EL (cell line): ENCODE data around the gene SLC1A7.

ENCODE experiments used
- DNase-seq: peaks from one replicate; pipeline ENCODE4 v3.0.0-alpha.2; 2016

Gene SLC1A7

DNA sequence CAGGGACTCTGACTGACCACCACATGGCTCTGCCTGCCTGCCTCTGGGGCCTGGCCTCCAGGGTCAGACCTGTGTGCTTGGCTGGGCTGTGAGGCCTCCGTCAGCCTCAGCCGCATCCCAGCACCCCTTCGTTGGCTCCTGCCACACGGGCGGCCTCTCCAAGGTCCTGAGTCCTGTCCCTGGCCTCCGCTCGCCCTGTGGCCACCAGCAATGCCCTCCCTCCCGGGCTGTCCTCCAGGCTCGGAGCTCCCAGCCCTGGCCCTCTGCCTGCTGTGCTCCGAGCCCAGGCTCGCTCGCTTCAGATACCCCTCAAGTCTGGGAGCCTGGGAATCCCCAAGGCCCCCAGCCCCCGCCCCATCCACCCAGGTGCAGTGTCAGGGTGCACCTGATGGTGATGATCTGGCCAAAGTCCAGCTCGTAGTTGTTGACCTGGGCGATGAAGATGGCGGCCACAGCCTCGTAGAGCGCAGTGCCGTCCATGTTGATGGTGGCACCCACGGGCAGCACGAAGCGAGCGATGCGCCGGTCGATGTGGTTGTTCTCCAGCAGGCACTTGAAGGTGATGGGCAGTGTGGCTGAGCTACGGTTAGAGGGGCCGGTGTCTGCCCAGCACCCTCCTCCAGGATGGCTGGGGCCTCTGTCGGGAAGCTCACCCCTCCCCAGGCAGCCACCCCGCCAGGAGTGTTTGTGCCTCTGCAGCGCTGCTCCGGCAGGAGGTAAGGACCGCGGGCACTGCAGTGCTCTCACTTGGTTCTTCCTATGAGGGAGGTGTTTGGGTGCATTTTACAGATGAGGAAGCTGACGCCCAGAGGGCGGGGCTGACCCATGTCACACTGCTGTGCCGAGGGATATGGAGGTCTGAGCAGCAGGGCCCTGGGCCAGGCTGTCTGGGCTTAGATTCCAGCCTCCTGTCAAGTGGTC is 52.0 kb downstream of the SLC1A7 start:
- DNase-seq = no peak

- peak; percentile 71 for DNase-seq
Observed at GRCh38 chr1:53089478-53090226, 52.8 kb downstream of the SLC1A7 start.

- DNase-seq = no peak
Observed at GRCh38 chr1:53088616-53089300, 53.7 kb downstream of the SLC1A7 start.

GRCh38 chr1:53087332-53088285 is 54.8 kb downstream of the SLC1A7 start:
- no peak for DNase-seq

DNA sequence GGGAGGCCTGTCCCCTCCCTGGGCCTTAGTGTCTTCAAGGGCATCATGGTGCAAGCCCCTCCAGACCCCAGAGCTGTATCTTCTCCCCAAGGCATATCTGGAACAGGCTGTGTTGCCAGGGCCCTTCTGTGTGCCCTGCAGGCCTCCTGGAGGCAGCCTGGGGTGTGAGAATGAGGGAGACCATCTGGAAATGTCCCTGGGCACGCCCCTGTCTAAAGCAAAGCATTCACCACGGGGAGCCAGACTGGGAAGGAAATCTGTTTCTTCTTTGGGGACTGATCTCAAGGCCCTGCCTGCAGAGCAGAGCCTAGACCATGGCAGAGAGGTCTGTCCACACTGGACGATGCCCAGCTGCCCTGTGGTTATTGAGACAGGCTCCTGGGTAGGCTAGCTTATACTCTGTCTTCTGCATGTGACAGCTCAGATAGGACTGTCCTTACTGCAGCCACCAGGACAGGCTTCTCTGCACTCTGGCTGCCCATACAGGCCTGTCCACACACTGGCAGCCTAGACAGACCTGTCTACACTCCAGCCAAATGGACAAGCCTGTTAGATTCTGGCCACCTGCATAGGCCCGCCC is 55.9 kb downstream of the SLC1A7 start:
- DNase-seq = no peak

- DNase-seq = no peak
Observed at GRCh38 chr1:53085405-53085804, 57.0 kb downstream of the SLC1A7 start.

- no peak for DNase-seq
Observed at GRCh38 chr1:53084589-53084971, 57.9 kb downstream of the SLC1A7 start.

DNA sequence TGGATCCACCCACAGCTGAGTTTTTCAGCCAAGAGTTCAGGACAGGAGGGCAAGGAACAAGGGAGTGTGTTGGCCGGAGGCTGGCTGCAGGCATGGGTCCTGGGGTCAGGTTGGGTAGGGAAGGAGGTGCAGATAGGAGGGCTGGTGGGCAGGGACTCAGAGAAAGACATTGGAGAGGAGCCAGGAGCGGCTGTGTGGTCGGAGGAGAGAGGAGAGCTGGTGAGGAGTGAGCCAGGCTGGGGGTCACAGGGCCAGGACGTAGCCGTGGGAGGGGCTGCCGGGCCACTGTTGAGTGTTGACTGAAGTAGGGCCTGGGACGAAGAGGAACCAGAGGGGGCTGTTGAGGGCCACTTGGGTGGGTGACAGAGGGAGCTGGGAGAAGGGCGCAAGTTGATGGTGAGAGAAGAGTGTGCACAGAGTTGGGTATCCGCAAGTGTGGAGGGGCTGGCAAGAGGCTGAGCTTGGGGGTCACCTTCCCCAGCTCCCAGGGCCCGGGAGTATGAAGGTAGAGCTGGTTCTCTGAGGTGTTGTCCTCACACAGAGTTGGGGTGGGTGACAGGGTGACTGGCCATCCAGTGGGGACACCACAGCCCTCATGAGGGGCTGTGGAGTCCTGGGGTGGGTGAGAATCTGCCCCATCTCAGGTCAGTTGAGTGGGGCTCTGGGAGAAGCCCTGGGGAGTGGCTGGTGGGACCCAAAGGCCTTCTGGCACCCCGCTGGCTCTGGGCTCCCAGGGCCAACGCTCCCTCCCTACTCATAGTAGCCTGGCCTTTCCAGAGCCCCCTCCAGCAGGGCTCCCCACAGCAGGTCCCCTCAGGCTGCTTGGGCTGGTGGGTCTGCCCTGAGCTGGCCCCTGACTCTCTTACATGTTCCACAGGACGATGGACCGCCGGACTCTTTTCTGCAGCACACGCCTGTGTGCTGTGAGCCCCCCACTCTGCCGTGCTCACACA is 58.5 kb downstream of the SLC1A7 start:
- no peak for DNase-seq

DNA sequence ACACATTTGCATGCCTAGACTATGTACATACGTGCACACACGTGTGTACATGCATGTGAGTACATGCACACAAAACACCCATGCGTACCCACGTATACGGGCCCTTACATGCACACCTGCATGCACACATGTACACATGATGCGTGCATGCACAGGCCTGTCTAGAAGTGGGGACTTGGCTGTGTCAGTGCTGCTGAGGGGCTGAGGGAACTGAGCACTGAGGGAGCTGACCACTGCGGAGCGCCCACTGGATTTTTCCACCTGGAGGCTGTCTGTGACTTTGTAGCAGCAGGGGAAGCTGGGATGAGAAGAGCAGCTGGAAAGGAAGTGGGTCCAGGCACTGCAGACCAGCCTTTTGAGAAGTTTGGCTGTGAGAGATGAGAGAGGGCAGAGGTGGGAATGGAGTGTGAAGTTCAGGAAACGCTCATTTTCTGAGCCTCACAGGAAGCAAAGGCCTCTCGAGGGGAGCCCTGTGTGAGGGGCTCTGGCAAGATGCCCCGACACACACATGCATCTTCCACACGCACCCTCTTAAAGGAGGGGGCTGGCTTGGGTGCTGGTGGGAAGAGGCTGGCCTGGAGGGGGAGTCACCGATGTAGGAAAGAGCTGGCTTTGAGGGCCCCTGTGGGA is 59.5 kb downstream of the SLC1A7 start:
- no peak for DNase-seq

- no peak for DNase-seq
Observed at GRCh38 chr1:53081384-53082066, 60.9 kb downstream of the SLC1A7 start.

DNA sequence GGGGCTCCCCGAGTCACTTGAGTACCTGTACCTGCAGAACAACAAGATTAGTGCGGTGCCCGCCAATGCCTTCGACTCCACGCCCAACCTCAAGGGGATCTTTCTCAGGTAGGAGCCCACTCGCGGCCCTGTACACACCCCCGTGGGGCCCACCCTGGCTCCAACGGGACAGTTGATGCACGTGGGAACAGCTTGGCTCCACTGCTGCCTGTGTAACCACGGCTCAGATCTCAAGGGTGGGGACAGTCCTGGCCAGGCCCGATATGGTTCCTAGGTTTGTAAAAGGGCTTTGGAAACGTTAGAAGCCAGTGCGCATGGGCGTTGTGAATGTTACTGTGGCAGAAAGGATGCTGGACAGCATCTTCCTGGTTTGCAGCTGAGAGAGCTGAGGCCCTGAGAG is 61.7 kb downstream of the SLC1A7 start:
- no peak for DNase-seq

DNA sequence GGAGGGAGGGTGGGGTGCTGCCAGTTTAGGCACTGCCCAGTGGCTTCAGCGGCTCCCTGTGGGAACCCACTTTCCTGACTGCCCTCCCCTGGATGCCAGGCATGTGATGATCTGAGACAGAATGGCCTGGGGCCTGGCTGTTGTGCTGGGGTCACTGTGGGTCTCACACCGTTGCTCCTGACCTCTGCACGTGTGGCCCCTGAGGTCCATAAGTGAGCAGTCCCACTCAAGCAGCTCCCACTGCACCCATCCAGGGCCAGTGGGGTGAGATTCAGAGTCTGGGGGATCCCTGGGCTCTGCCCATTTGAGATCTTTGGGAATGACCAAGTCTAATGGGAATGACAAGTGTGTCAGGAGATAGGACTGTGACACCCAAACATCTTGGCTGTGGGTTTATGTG is 62.4 kb downstream of the SLC1A7 start:
- no peak for DNase-seq

DNA sequence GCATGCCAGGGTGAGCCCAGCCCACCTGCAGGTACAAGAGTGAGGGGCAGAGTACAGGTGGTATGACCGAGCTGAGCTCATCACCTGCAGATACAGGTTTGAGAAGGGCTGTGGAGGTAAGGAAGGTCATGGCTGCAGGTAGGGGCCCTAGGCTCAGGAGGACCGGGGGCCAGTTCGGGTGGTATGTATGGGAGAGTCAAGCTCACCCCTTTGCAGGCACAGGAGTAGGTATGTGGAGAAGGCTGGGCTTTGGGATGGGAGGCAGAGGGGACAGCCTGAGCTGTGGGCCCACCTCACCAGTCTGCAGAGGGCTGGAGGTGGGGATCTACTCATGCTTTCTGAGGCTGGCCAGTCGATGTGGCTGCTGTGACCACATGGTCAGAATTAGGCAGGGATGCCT is 63.2 kb downstream of the SLC1A7 start:
- DNase-seq = no peak

GRCh38 chr1:53078333-53079101 is 63.9 kb downstream of the SLC1A7 start:
- DNase-seq = no peak

GRCh38 chr1:53077599-53077965 is 64.9 kb downstream of the SLC1A7 start:
- no peak for DNase-seq

DNA sequence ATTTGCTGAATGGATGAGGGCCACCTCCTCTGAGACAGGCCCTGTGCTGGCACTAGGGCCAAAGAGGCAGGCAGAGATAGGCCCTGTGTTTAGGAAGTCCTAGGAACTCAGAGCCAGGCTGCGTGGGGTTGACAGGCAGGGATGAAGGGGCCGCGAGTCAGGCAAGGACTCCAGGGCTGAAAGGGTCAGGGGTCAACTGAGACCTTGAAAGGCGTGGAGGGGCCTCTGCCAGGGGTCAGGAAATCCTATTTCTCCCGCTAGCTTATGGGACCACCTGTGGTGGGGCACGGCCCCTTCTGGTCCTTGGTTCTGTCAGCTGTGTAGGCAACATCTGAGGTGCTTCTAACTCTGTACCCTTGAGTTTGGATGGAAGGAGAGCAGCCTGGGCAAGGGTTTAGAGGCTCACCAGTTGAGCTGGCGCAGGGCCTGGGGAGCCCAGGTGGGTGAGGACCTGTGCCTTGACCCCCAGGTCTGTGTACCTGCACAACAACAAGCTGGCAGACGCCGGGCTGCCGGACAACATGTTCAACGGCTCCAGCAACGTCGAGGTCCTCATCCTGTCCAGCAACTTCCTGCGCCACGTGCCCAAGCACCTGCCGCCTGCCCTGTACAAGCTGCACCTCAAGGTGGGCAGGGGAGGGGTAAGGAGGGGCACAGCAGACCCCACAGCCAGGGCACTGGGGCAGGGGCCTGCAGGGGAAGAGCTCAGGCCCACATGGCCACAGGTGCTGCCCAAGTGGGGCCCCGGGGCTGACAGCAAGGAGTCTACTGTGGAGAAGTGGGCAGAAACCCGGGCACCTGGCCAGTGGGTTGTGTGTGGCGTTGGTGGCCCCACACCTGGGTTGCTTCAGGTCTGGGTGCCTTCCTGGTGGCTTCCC is 65.5 kb downstream of the SLC1A7 start:
- DNase-seq = no peak

DNA sequence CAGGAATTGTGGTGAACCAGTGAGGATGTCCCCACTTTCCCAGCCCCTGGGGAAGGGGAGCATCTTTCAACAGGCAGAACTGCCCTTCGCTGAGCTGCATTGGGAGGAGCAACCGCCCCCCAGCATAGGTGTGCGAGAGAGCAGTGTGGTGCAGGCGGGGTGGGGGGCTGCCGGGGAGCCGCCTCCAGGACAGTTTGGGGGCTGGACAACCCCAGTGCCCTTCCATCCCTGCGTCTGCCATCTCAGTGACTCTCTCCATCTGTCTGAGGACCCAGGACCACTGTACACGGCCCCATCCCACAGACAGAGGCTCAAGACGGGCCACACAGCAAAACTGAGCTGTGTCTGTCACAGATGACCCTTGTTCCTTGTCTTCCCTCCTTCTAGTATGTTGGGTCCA is 66.3 kb downstream of the SLC1A7 start:
- no peak for DNase-seq

GRCh38 chr1:53075761-53076163 is 66.7 kb downstream of the SLC1A7 start:
- DNase-seq = no peak
